GM23248 (cell line): ENCODE data around the gene THBS1.

Experiments used
- EZH2 ChIP-seq: fragments of 200-600 bp; sonication (generic); IDR thresholded peaks from 2 replicates; pipeline ENCODE4 v1.6.1; 2018; ENCODE audit warnings: antibody characterized with exemption, mild to moderate bottlenecking; ENCODE audit not compliant: insufficient read depth, poor library complexity, severe bottlenecking
- EZH2phosphoT487 ChIP-seq: fragments of 200-600 bp; sonication (generic); IDR thresholded peaks from 2 replicates; pipeline ENCODE4 v1.6.1; 2018; ENCODE audit warnings: antibody characterized with exemption, moderate library complexity, mild to moderate bottlenecking, low read depth; ENCODE audit not compliant: insufficient read depth

GRCh38 chr15:39645138-39645975 is 64.5 kb downstream of the THBS1 start:
- TF ChIP-seq EZH2 (no peak), EZH2phosphoT487 (no peak)
